Measurements from ENCODE around the gene SLC35B2. TPM values are rescaled to one million over a fixed set of nuclear protein-coding genes. Genes with fewer than 3 reads are reported as not detected.

The SLC35B2 gene
- total RNA-seq, 1 experiment from 2014 or later = 143 TPM

GRCh38 chr6:44304282-44305199 lies 47.2 kb upstream of the SLC35B2 start:
- H3K4me3 Mint-ChIP-seq (ENCODE audit: low read depth, unreplicated experiment) = no peak overlapping the region
- TF ChIP-seq CTCF (IDR thresholded peaks at IDR 0.05; ENCODE audit: unreplicated experiment) = peak; percentile 88
- peaks cover 38% of the 10 kb centered on the region for H3K36me3 Mint-ChIP-seq (ENCODE audit: insufficient read depth, unreplicated experiment)
- no TSS peak for BruUV-seq (replicated peaks)
- DNase-seq = peak; percentile 62
- no peaks in the 10 kb centered on the region for H3K4me1 Mint-ChIP-seq (ENCODE audit: low read depth, unreplicated experiment)
- peaks cover 2% of the 10 kb centered on the region for H3K27me3 Mint-ChIP-seq (ENCODE audit: unreplicated experiment)
- H3K9me3 Mint-ChIP-seq (ENCODE audit: low read depth, unreplicated experiment) = no peaks in the 10 kb centered on the region
- CTCF ChIA-PET = interaction anchor here (0.8 to 3.9 kb wide), 7 partner anchors 9 to 209 kb away, joined by 3 to 25 read pairs (median 3); partner anchors contain the start of gene AARS2
- H3K27ac Mint-ChIP-seq (ENCODE audit: unreplicated experiment) = no peak overlapping the region
- intact Hi-C loops (cut with micrococcal nuclease; ENCODE audit: unreplicated experiment) = loop anchor here (2.0 kb wide), 1 partner anchor 36 kb away; no protein-coding TSS in a partner anchor

DNA sequence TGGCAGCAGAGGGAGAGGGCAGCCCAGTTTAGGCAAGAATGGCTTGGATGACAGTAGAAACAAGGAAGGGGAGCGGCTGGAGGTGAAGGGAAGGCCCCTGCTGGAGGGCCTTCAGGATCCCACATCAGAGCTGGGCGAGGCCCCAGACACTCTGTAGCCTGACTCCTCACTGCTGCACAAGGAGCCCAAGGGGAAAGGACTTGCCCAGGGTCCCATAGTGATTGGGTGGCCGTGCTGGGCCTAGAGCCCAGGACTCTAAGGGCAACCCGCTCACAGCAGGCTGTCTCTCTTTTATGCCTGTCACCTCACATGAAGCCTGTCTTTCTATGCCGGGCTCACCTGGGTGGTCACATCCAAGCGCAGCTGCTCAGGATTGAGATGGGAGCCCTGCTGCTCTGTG lies 46.5 kb upstream of the SLC35B2 start:
- peaks cover 40% of the 10 kb centered on the region for H3K36me3 Mint-ChIP-seq (ENCODE audit: insufficient read depth, unreplicated experiment)
- no peaks in the 10 kb centered on the region for H3K4me1 Mint-ChIP-seq (ENCODE audit: low read depth, unreplicated experiment)
- H3K4me3 Mint-ChIP-seq (ENCODE audit: low read depth, unreplicated experiment) = no peak overlapping the region
- intact Hi-C loops (cut with micrococcal nuclease; ENCODE audit: unreplicated experiment) = loop anchor here (2.0 kb wide), 1 partner anchor 35 kb away; no protein-coding TSS in a partner anchor
- no peak for TF ChIP-seq CTCF (IDR thresholded peaks at IDR 0.05; ENCODE audit: unreplicated experiment)
- no peaks in the 10 kb centered on the region for H3K9me3 Mint-ChIP-seq (ENCODE audit: low read depth, unreplicated experiment)
- CTCF ChIA-PET = interaction anchor here (1.8 to 3.9 kb wide), 2 partner anchors 9 to 36 kb away, joined by 8 to 25 read pairs; partner anchors contain the start of gene AARS2
- no peak for DNase-seq
- H3K27ac Mint-ChIP-seq (ENCODE audit: unreplicated experiment) = no peak overlapping the region
- H3K27me3 Mint-ChIP-seq (ENCODE audit: unreplicated experiment) = peaks cover 9% of the 10 kb centered on the region
- no TSS peak for BruUV-seq (replicated peaks)

- H3K4me1 Mint-ChIP-seq (ENCODE audit: low read depth, unreplicated experiment) = no peaks in the 10 kb centered on the region
- H3K27me3 Mint-ChIP-seq (ENCODE audit: unreplicated experiment) = peaks cover 19% of the 10 kb centered on the region
- BruUV-seq (replicated peaks) = no TSS peak
- CTCF ChIA-PET = interaction anchor here (1.7 to 3.9 kb wide), 2 partner anchors 10 to 35 kb away, joined by 5 to 25 read pairs; partner anchors contain the start of gene AARS2
- peaks cover 42% of the 10 kb centered on the region for H3K36me3 Mint-ChIP-seq (ENCODE audit: insufficient read depth, unreplicated experiment)
- no peak overlapping the region for H3K27ac Mint-ChIP-seq (ENCODE audit: unreplicated experiment)
- H3K4me3 Mint-ChIP-seq (ENCODE audit: low read depth, unreplicated experiment) = no peak overlapping the region
- intact Hi-C loops (cut with micrococcal nuclease; ENCODE audit: unreplicated experiment) = no loop called here
- no peak for TF ChIP-seq CTCF (IDR thresholded peaks at IDR 0.05; ENCODE audit: unreplicated experiment)
- no peaks in the 10 kb centered on the region for H3K9me3 Mint-ChIP-seq (ENCODE audit: low read depth, unreplicated experiment)
- DNase-seq = no peak
Observed at GRCh38 chr6:44302856-44303255, 45.5 kb upstream of the SLC35B2 start.

DNA sequence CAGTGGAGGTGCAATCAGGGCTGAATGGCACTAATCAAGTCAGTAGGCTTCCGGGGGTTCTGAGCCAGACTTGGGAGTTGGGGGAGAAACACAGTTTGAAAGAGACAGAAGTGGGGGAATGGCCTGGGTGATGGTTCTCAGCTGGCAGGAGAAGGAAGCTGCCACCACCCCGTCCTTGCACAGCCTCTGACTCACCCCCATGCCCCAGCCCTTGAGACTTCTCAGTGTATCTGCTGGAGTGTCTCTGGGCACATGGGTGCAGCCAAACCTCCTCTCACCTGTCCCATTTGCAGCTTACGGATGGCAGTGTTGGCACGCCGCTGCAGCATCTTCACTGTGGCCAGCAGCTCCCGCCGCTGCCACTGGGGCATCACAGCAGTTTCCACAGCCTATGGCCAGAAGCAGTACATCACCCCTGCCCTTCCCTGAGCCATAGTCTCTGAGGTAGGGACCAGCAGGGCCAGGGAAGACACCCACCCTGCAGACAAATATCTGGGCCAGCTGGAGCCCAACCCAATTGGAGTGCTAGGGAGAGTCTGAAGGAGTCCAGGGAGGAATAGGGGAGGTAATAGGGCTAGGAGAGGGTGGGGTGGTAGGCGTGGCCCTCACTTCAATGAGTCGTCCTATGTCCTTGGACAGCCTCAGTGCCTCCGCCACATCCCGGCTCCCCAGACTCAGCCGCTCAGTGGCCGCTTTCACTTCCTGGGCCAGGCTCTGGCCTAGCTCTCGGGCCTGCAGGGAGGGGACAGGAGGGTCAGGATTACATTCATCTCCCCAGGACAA lies 44.6 kb upstream of the SLC35B2 start:
- Mint-ChIP-seq H3K27ac (ENCODE audit: unreplicated experiment) (no peak overlapping the region), H3K4me3 (ENCODE audit: low read depth, unreplicated experiment) (no peak overlapping the region), H3K27me3 (ENCODE audit: unreplicated experiment) (peaks cover 28% of the 10 kb centered on the region), H3K9me3 (ENCODE audit: low read depth, unreplicated experiment) (no peaks in the 10 kb centered on the region), H3K36me3 (ENCODE audit: insufficient read depth, unreplicated experiment) (peaks cover 49% of the 10 kb centered on the region), H3K4me1 (ENCODE audit: low read depth, unreplicated experiment) (no peaks in the 10 kb centered on the region)
- CTCF ChIA-PET = interaction anchor here (1.5 to 1.7 kb wide), 2 partner anchors 11 to 13 kb away, joined by 3 to 5 read pairs; partner anchors contain the start of gene AARS2
- intact Hi-C loops (cut with micrococcal nuclease; ENCODE audit: unreplicated experiment) = no loop called here
- DNase-seq = no peak
- no TSS peak for BruUV-seq (replicated peaks)
- TF ChIP-seq CTCF (IDR thresholded peaks at IDR 0.05; ENCODE audit: unreplicated experiment) = no peak
